ENCODE data around the gene C1orf35.
A peak's percentile ranks its signal among the peaks of the same experiment; 100 is the strongest.

C1orf35 gene

DNA sequence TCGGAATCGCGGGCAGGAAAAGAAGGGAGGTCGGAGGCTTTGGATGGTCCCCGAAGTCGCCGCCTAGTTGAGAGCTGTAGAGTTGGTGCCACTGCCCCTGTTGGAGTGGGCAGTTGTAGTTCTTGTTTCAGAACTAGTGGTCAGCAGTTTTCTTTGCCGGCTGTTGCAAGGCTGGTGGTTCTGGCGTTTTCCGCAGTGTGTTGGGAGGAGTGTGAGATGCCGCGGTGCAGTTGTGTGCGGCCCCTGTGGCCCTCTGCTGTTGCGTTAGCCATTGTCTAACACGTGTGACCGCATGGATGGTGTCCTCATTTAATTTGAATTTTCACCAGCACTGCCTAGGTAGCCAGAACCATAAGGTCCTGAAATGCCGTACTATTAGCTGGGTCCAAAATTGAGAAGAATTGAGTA is 19.2 kb downstream of the C1orf35 start:
- in situ Hi-C loops (cut with MboI; ENCODE audit: low sequenced_read_pairs, unreplicated experiment) = no loop called here
- no peak for DNase-seq (ENCODE audit: low spot score)
- TF ChIP-seq, protein P1, sequence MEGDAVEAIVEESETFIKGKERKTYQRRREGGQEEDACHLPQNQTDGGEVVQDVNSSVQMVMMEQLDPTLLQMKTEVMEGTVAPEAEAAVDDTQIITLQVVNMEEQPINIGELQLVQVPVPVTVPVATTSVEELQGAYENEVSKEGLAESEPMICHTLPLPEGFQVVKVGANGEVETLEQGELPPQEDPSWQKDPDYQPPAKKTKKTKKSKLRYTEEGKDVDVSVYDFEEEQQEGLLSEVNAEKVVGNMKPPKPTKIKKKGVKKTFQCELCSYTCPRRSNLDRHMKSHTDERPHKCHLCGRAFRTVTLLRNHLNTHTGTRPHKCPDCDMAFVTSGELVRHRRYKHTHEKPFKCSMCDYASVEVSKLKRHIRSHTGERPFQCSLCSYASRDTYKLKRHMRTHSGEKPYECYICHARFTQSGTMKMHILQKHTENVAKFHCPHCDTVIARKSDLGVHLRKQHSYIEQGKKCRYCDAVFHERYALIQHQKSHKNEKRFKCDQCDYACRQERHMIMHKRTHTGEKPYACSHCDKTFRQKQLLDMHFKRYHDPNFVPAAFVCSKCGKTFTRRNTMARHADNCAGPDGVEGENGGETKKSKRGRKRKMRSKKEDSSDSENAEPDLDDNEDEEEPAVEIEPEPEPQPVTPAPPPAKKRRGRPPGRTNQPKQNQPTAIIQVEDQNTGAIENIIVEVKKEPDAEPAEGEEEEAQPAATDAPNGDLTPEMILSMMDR (IDR thresholded peaks at IDR 0.05; ENCODE audit: borderline replicate concordance, control extremely low read depth, extremely low read depth, insufficient read depth, missing control alignments) = no peak

DNA sequence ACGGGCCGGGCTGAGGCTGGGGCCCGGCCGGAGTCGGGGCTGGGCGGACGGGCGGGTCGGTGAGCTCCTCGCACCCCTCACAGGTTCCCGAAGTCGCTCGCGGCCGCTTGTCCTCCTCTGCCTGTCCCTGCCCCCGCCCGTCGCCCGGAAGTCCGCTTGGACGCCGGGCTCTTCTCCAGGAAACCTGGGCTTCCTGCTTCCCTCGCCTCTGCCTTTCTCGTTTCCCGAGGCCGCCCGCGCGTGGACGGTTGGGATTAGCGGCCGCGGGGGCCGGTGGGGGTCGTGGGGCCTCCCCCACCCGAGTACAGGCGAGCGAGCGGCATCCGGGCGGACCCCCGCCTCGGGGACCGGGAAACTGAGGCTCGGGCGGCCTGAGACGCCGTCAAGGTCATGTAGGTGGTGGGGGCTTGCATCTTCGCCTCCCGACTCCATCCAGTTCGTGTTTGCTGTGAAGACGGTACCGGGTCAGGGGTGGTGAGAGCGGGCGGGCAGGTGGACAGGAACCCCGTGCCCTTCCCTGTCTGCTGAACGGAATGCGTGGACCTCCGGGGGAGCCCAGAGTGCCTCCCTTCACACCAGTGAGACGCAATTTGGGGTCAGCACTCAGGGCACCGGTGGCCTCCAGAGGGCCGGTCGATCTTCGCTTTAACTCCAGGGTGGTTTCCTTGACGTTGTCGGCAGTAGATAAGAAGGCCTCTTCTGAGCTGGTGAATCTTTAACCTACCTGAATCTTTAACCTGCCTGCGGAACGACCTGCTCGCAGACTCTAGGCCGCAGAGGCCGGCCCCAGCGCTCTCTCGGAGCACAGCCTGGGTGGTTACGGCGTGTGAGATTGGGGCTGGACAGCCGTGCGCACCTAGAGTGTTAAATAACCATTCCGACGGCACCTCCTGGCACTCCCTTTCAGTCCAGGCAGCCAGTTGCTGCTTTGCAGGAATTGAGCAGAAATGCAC is 19.9 kb downstream of the C1orf35 start:
- in situ Hi-C loops (cut with MboI; ENCODE audit: low sequenced_read_pairs, unreplicated experiment) = no loop called here
- TF ChIP-seq, protein P1 (IDR thresholded peaks at IDR 0.05; ENCODE audit: borderline replicate concordance, control extremely low read depth, extremely low read depth, insufficient read depth, missing control alignments) = no peak
- peak; percentile 64 for DNase-seq (ENCODE audit: low spot score)

DNA sequence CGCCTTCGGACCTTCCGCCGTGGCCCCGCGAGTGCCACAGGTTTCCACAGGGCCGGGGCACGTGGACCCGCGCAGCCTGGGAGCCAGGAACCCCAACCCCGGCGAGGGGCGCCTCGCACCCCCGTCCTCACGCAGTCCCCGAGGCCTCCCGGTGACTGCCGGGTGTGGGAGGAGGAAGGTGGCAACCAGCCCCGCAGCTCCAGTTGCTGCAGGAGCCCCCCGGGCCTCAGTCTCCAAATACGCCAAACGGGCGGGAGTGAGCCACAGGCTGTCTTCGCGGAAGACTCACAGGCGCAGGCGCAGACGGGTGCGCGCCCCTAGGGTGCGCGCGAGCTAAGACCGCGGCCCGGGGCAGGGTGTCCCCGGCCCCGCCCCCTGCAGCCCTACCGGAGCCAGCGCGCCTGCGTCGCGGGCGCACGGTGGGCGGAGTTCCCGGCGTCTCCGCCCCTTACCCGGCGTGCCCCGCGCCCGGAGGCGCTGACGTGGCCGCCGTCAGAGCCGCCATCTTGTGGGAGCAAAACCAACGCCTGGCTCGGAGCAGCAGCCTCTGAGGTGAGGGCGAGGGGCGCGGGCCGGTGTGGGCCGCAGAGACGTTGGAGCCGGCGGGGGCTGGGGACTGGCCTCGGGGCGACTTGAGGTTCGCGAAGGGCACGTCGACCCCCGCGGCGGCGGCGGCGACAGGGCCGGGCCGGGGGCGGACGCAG is 20.8 kb downstream of the C1orf35 start, which contains the start of gene ARF1:
ARF1 (plus strand) TSS at position 495 of the 704 bp plus-strand sequence. CDS start 14,407 bp downstream, outside the sequence.
- in situ Hi-C loops (cut with MboI; ENCODE audit: low sequenced_read_pairs, unreplicated experiment) = no loop called here
- DNase-seq (ENCODE audit: low spot score) = peak; percentile 100
- TF ChIP-seq, protein P1 (IDR thresholded peaks at IDR 0.05; ENCODE audit: borderline replicate concordance, control extremely low read depth, extremely low read depth, insufficient read depth, missing control alignments) = no peak

DNA sequence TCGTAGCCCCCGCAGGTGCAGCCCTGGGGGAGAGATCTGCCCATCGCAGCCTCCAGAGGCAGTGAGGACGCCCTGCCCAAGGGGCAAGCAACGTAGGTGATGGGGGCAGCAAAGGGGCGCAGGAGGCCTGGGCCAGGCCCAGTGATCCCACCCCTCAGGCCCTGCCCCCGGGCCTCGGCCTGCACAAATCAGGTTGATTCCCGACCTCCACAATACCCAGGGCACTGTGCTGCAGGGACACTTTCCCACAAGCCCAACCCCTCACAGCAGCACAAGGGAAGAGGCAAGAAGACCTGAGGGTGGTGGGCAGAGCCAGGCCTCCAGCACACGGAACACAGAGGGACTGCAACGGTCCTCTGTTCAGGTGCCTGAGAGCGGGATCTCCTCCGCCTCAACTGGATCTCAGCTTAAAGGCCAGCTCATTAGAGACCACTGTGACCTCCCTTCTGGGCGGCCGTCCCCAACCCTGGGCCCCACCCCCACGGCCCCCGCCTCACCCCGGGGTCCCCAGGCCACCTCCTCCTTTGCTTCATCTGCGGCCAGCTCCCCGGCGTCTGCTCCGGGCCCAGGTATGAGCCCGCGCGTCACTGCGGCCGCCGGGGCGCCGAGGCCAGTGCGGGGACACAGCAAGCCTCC is 21.4 kb downstream of the C1orf35 start:
- TF ChIP-seq, protein P1 (IDR thresholded peaks at IDR 0.05; ENCODE audit: borderline replicate concordance, control extremely low read depth, extremely low read depth, insufficient read depth, missing control alignments) = no peak
- in situ Hi-C loops (cut with MboI; ENCODE audit: low sequenced_read_pairs, unreplicated experiment) = no loop called here
- DNase-seq (ENCODE audit: low spot score) = no peak

DNA sequence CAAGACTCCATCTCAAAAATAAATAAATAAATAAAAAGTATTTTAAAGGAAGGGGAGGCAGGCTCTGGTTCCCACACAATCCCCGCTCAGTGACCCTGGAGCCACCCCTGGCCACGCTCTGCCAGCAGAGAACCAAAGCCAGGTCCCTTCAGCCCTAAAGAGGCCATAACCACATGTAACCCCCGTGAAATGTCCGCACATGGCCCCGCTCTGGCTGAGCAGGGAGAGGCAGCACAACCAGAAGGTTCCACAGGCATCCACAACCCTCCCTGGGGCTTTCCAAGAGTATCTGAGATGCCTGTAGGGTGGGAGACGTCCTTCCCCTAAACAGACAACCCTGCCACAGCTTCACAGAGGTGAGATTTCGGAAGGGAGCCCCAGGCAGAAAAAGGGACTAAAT is 22.0 kb downstream of the C1orf35 start:
- TF ChIP-seq, protein P1 (IDR thresholded peaks at IDR 0.05; ENCODE audit: borderline replicate concordance, control extremely low read depth, extremely low read depth, insufficient read depth, missing control alignments) = no peak
- no peak for DNase-seq (ENCODE audit: low spot score)
- in situ Hi-C loops (cut with MboI; ENCODE audit: low sequenced_read_pairs, unreplicated experiment) = no loop called here

DNA sequence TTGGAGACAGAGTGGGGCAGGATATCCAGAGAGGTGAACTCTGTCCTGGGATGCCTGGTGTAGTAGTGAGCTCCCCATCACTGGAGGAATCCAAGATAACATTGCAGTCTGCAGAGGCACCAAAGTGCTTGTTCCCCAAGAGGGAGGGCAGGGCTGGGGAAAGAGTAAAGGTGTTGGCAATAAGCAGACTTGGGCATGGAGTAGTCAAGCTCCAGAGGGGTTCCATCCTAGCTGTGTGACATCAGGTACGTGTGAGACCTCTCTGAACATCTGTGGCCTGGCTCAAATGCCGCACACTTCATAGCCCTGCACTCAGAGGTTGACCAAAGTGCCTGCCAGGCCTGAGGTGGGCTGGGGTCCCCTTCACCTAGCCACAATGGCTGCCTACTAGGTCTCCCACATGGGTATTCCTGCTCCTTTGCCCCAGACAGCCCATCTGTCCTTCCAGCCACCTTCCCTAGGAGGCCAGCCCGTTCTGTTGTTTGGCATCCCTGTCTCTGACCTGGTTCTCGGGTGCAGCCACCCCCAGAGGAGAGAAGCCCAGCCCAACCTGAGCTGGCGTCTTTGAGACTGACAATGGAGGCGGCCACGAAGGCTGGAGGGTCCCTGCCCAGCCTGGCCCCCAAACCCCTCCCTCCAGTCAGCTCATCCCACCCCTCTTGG is 23.4 kb downstream of the C1orf35 start:
- in situ Hi-C loops (cut with MboI; ENCODE audit: low sequenced_read_pairs, unreplicated experiment) = no loop called here
- TF ChIP-seq, protein P1 (IDR thresholded peaks at IDR 0.05; ENCODE audit: borderline replicate concordance, control extremely low read depth, extremely low read depth, insufficient read depth, missing control alignments) = no peak
- DNase-seq (ENCODE audit: low spot score) = no peak
